ENCODE data around the gene SH3PXD2B.
"Not testable (repeated sequence)": the region's sequence is repeated elsewhere in the genome, so short reads cannot be mapped to it uniquely, and the experiment has no call there.

SH3PXD2B gene

DNA sequence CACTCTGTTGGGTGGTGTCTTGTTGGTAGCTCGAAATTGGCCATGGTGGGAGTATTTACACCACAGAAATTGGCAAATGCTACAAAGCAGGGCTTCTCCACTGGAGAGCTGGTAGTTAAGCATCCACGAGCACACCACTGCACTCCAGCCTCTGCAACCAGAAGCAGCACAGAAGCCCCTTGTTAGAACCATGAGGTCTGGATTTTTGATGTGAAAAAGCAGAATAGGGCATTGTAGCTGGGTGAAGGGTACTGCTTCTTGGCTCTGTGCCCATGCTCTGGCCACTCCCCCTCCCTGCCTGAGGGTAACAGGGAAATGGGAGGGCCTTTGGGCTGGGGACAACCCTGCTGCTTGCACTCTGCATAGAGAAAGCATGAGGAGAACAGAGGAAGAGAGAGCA, 89.6 kb downstream of the SH3PXD2B start:
- no peak for FAIRE-seq
- no peak for DNase-seq (ENCODE audit: insufficient read length)
- TF ChIP-seq POLR2A (IDR thresholded peaks at IDR 0.05; ENCODE audit: low read depth, low read length) (no peak), POLR2AphosphoS5 (IDR thresholded peaks at IDR 0.05; ENCODE audit: low read depth, low read length) (no peak), TAF1 (IDR thresholded peaks at IDR 0.05; ENCODE audit: borderline replicate concordance, low read depth, low read length) (no peak)

DNA sequence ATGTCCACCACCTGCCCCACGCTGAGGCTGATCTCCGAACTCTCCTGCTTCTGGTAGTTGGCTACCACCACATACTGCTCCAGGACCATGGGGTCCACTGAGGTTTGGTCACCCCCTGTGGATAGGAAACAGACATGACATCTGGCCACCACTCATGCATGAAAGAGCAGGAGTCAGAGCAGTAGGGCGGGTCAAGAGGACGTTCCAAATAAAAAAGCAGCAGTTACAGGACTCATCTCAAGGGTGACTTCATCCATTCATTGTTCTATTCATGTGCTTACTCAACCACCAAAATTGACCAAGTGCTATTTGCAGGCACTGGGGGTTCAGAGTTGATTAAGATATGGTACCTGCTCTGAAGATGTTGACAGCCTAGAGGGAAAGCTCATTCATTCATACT, 91.6 kb downstream of the SH3PXD2B start:
- no peak for FAIRE-seq
- DNase-seq (ENCODE audit: insufficient read length): no peak
- TF ChIP-seq TAF1 (IDR thresholded peaks at IDR 0.05; ENCODE audit: borderline replicate concordance, low read depth, low read length) (no peak), POLR2AphosphoS5 (IDR thresholded peaks at IDR 0.05; ENCODE audit: low read depth, low read length) (no peak), POLR2A (IDR thresholded peaks at IDR 0.05; ENCODE audit: low read depth, low read length) (no peak)

DNA sequence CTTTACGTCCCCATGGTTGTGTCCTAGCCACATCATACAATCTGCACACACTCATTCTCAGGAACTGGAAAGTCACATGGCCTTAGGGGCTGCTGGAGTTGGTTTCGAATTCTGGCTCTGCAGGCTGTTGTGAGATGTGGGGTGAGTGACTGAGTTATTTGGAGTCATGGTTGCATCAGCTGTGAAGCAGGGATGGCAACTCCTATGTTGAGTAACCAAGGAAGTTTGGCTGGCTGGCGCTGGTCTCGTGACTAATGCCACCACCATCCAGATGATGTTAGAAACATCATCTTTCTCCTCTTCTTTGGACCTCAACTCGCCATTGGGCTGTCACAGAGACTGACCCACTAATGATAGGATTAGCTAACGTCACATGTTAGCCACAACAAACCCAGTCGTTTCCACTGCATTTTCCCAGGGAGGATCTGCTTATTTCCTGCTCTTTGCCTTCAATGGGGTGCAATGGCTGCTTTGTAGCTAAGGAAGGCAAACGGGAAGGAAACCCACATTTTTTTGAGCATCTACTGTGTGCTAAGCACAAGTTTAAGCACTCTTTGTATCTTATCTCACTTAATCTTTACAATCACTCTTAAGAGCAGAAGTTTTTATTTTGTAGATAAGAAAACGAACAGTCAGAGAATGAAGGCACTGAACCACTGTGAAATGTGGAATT, 92.6 kb downstream of the SH3PXD2B start:
- DNase-seq (ENCODE audit: insufficient read length): no peak
- FAIRE-seq: peak; percentile 48
- TF ChIP-seq POLR2AphosphoS5 (IDR thresholded peaks at IDR 0.05; ENCODE audit: low read depth, low read length) (no peak), POLR2A (IDR thresholded peaks at IDR 0.05; ENCODE audit: low read depth, low read length) (no peak), TAF1 (IDR thresholded peaks at IDR 0.05; ENCODE audit: borderline replicate concordance, low read depth, low read length) (no peak)

DNA sequence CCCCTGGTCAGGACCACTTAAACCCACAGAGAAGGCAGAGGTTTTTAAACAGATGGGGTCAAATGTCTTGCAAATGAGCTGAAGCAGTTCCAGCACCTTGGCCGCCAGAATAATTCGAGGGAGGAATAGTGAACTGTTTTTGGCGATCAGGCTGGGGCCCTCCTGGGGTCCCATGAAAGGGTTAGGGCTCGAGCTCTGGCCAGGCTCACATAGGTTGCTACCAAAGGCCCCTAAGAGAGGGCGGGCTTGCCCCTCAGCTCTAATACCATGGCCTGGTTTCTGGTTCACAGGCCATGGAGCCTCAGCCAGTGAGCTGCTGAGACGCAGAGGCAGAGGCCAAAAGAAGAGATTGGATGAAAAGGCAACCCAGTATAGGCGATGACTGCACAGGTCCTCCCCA, 96.0 kb downstream of the SH3PXD2B start:
- DNase-seq (ENCODE audit: insufficient read length) (no peak), FAIRE-seq (no peak)
- no peak for TF ChIP-seq POLR2AphosphoS5 (IDR thresholded peaks at IDR 0.05; ENCODE audit: low read depth, low read length)
- no peak for TF ChIP-seq TAF1 (IDR thresholded peaks at IDR 0.05; ENCODE audit: borderline replicate concordance, low read depth, low read length)
- no peak for TF ChIP-seq POLR2A (IDR thresholded peaks at IDR 0.05; ENCODE audit: low read depth, low read length)

DNA sequence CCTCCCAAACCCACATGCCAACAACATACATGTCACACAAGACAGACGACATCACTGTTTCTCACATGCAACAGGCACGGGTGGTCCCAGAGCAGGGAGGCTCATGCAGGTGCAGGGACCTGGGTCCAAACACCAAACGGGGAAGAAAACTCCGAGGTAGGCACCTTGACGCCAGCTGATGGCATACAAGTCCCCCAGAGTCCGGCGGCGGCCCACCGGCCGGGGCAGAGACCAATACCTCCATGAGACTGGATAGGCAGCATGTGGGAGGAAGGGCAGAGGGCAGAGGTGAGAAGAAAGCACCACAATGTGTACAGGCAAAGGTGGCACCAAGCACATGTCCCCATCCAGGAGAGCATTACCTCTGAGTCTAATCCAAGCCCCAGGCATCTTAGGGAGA, 97.8 kb downstream of the SH3PXD2B start:
- FAIRE-seq: no peak
- TF ChIP-seq POLR2AphosphoS5 (IDR thresholded peaks at IDR 0.05; ENCODE audit: low read depth, low read length) (no peak), TAF1 (IDR thresholded peaks at IDR 0.05; ENCODE audit: borderline replicate concordance, low read depth, low read length) (no peak), POLR2A (IDR thresholded peaks at IDR 0.05; ENCODE audit: low read depth, low read length) (no peak)
- no peak for DNase-seq (ENCODE audit: insufficient read length)

DNA sequence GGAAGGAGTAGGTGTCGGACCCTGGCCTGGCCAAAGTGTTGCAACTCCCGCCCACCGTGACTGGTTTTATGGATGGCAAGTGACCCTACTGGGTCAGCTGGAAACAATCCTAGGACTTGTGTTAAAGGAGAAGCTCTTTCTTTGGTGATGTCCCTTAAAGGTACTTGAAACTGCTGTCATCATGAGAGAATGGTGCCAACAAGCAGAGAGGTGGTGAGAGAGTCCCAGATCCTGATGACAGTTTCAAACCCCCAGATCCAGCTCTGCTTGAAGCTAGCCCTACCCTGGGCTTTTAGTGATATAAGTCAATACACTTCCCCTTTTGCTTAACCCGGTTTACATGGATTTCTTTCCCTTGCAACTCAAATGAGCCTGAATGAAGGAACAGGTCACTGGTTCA, 98.3 kb downstream of the SH3PXD2B start:
- FAIRE-seq: no peak
- no peak for TF ChIP-seq POLR2A (IDR thresholded peaks at IDR 0.05; ENCODE audit: low read depth, low read length)
- DNase-seq (ENCODE audit: insufficient read length): no peak

DNA sequence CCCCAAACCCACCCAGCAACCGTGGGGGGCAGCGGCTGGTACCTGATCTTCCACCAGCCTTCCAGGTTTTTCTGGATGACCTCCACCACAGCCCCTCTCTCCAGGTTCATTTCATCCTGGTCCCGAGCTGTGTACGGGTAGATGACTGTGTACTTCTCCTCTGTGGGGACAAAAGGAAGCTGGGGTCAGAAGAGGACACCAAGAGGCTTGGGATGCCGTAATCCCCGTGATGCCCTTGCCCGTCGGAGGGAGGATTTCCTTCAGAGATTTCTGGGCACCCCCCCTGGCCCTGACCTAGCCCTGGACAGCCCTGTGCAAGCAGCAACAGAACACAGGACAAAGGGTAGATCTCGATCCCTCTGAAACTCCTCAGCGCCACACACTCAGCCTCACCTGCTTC, 100.5 kb downstream of the SH3PXD2B start:
- TF ChIP-seq TAF1 (IDR thresholded peaks at IDR 0.05; ENCODE audit: borderline replicate concordance, low read depth, low read length) (no peak), POLR2AphosphoS5 (IDR thresholded peaks at IDR 0.05; ENCODE audit: low read depth, low read length) (no peak), POLR2A (IDR thresholded peaks at IDR 0.05; ENCODE audit: low read depth, low read length) (no peak)
- FAIRE-seq (no peak), DNase-seq (ENCODE audit: insufficient read length) (no peak)

DNA sequence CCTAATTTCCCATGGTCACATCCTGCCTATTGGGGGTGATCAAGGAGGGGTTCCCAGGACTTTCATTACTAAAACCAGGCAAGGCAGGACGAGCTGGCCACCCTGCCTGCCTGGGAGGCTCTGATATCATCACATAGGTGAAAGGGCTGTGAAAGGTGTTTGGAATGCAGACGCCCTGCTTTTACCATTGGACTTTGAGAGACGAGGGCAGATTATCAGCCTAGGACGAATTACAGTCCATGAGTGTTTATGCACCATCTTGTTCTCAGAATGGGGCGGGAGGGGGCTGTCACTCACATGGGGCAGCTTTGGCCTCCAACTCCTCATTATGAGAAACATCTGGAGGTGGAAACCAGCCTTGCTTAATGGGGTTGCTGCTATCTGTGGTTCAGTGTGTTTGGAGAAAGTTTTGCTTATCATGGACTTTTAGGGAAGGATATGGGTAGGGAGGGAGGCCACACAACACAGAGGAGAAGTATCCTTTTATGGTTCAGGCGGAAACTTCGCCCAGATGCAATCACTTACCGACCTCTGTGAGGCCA, 101.0 kb downstream of the SH3PXD2B start:
- no peak for DNase-seq (ENCODE audit: insufficient read length)
- no peak for FAIRE-seq
- TF ChIP-seq TAF1 (IDR thresholded peaks at IDR 0.05; ENCODE audit: borderline replicate concordance, low read depth, low read length): no peak

DNA sequence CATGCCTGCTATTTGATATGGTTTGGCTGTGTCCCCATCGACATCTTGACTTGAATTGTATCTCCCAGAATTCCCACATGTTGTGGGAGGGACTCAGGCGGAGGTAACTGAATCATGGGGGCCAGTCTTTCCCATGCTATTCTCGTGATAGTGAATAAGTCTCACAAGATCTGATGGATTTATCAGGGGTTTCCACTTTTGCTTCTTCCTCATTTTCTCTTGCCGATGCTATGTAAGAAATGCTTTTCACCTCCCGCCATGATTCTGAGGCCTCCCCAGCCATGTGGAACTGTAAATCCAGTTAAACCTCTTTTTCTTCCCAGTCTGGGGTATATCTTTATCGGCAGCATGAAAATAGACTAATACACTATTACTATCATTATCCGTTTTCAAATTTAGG, 101.8 kb downstream of the SH3PXD2B start:
- FAIRE-seq: not testable (repeated sequence)

DNA sequence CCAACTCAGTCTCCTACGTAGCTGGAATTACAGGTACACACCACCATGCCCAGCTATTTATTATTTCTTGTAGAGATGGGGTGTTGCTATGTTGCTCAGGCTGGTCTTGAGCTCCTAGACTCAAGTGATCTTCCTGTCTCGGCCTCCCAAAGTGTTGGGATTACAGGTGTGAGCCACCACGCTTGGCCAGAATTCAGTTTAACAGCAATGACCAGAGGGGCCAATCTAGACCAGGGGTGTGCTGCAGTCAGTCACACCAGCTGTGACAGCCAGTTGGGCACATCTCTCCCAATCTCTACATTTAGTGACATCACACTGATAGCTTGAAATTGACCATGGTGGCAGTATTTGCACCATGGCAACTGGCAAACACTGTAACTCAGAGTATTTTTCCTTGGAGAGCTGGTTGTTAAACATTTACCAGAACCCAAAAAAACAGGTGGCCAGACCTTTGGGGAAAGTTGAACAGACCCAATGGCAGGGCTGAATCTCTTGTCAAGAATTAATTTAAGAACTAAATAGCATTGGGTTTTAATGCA, 103.0 kb downstream of the SH3PXD2B start:
- TF ChIP-seq POLR2A (IDR thresholded peaks at IDR 0.05; ENCODE audit: low read depth, low read length) (no peak), TAF1 (IDR thresholded peaks at IDR 0.05; ENCODE audit: borderline replicate concordance, low read depth, low read length) (no peak), POLR2AphosphoS5 (IDR thresholded peaks at IDR 0.05; ENCODE audit: low read depth, low read length) (no peak)
- FAIRE-seq (no peak), DNase-seq (ENCODE audit: insufficient read length) (no peak)

More for the DNA sequence above, 101.8 kb downstream of the SH3PXD2B start:
- not testable (repeated sequence) for DNase-seq (ENCODE audit: insufficient read length)

DNA sequence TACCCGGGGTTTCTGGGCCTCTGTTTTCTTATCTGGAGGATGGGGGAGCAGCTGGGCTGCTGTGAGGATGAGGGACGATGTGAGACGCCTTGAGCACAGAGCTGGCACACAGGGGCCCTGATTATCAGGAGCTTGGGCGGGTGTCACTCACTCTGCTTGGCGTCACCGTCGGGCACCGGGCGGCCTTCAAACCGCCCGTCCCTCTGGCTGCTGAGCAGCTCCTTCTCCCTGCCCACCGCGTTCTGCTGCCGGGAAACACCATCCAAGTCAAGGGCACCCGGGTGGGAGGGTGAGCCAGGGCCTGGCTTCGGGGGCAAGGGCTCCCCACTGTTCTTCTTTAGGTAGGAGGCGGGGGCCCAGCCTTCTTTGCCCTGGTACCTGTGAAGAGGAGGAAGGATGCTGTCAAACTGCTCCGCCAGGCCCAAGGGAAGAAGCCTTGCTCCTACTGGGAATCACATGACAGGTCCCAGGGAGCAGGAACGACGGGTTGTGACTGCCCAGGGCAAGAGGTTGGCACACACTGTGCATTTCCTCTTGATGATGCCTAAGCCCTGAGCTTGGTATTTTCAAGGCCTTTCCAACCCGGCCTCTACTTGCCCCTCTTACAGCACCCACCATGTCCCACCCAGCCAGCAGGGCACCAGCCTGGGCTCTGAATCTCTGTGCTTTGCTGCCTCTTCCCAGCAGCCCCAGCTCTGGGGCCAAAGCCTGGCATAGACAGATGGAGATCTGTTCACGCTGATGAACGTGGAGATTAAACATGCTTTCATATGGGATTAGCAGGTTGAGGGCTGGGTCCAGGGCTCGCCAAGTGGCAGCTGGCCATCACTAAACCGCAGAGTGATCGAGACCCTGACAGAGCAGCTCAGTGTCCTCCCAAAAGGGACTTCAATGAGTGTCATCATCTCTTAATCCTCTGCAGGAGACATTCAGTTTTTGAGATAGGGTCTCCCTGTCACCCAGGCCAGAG, 103.8 kb downstream of the SH3PXD2B start:
- TF ChIP-seq POLR2AphosphoS5 (IDR thresholded peaks at IDR 0.05; ENCODE audit: low read depth, low read length) (no peak), POLR2A (IDR thresholded peaks at IDR 0.05; ENCODE audit: low read depth, low read length) (no peak), TAF1 (IDR thresholded peaks at IDR 0.05; ENCODE audit: borderline replicate concordance, low read depth, low read length) (no peak)
- DNase-seq (ENCODE audit: insufficient read length): no peak
- FAIRE-seq: no peak

DNA sequence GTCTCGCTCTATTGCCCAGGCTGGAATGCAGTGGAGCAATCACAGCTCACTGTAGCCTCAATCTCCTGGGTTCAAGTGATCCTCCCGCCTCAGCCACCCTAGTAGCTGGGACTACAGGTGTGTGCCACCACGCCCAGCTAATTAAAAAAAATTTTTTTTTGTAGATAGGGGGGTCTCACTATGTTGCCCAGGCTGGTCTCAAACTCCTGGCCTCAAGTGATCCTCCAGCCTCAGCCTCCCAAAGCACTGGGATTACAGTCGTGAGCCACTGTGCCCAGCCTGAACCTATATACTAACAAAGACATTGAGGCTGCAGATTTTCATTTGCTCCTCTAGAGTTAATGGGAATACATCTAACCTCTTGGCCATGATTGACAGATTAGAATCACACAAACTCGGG, 105.6 kb downstream of the SH3PXD2B start:
- not testable (repeated sequence) for DNase-seq (ENCODE audit: insufficient read length); FAIRE-seq

All from GM12892 (cell line).